Measurements from ENCODE around the gene KRT13.
A peak's percentile ranks its signal among the peaks of the same experiment; 100 is the strongest.

KRT13 gene

DNA sequence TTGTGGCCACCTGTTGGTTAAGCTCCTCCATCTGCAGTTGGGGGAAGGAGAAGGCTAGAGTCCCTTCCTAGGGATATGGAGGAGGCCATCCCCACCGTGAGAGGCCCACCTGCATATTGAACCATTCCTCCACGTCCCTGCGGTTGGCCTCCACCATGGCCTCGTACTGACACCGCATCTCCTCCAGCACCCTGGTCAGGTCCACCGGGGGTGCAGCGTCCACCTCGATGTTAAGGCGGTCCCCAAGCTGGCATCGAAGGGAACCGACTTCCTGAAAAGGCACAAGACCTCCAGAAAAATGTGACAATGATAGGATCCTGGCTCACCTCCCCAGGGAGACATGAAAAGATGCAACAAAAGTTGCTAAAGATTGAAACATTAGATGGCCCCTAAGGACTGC is 41.2 kb downstream of the KRT13 start:
- no peak for DNase-seq
- no peaks in the 10 kb centered on the region for H3K36me3 ChIP-seq
- TF ChIP-seq CTCF (IDR thresholded peaks at IDR 0.05; ENCODE audit: low read depth, low read length): no peak
- H3K27ac ChIP-seq: no peak overlapping the region
- H3K27me3 ChIP-seq (ENCODE audit: insufficient read depth, low read depth, severe bottlenecking): peaks cover 100% of the 10 kb centered on the region
- no peak overlapping the region for H3K4me3 ChIP-seq (ENCODE audit: low read depth, low read length)
- H3K9me3 ChIP-seq (ENCODE audit: severe bottlenecking): peaks cover 17% of the 10 kb centered on the region

DNA sequence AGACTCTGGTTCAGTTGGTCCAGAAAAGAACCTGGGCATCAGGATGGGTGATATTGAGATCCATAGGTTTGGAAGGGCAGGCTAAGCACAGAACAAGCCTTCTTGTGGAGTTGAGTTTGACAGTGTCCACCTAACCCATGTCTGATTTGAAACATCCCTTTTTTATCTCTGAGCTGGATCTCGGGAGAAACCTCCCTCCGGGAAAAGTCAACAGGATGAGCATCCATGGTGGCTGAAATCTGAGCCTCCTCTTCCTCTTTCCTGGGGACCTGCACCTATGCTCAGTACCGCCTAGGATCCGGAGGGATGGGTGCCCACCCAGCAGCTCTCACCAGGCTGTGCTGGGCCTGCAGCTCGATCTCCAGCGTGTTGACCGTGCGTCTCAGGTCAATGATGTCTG is 41.7 kb downstream of the KRT13 start:
- Histone ChIP-seq H3K27ac (no peak overlapping the region), H3K9me3 (ENCODE audit: severe bottlenecking) (peaks cover 13% of the 10 kb centered on the region), H3K27me3 (ENCODE audit: insufficient read depth, low read depth, severe bottlenecking) (peaks cover 100% of the 10 kb centered on the region), H3K4me3 (ENCODE audit: low read depth, low read length) (no peak overlapping the region), H3K36me3 (no peaks in the 10 kb centered on the region)
- no peak for DNase-seq
- no peak for TF ChIP-seq CTCF (IDR thresholded peaks at IDR 0.05; ENCODE audit: low read depth, low read length)

GRCh38 chr17:41462705-41463104 is 42.7 kb downstream of the KRT13 start:
- Histone ChIP-seq H3K4me3 (ENCODE audit: low read depth, low read length) (no peak overlapping the region), H3K9me3 (ENCODE audit: severe bottlenecking) (peaks cover 7% of the 10 kb centered on the region), H3K36me3 (no peaks in the 10 kb centered on the region), H3K27me3 (ENCODE audit: insufficient read depth, low read depth, severe bottlenecking) (peaks cover 100% of the 10 kb centered on the region), H3K27ac (no peak overlapping the region)
- TF ChIP-seq CTCF (IDR thresholded peaks at IDR 0.05; ENCODE audit: low read depth, low read length): no peak
- no peak for DNase-seq

GRCh38 chr17:41457676-41458075 is 47.7 kb downstream of the KRT13 start:
- no peak for TF ChIP-seq CTCF (IDR thresholded peaks at IDR 0.05; ENCODE audit: low read depth, low read length)
- H3K9me3 ChIP-seq (ENCODE audit: severe bottlenecking): no peaks in the 10 kb centered on the region
- no peak overlapping the region for H3K4me3 ChIP-seq (ENCODE audit: low read depth, low read length)
- H3K36me3 ChIP-seq: no peaks in the 10 kb centered on the region
- peaks cover 98% of the 10 kb centered on the region for H3K27me3 ChIP-seq (ENCODE audit: insufficient read depth, low read depth, severe bottlenecking)
- DNase-seq: no peak
- H3K27ac ChIP-seq: no peak overlapping the region

- no peaks in the 10 kb centered on the region for H3K36me3 ChIP-seq
- DNase-seq: no peak
- TF ChIP-seq CTCF (IDR thresholded peaks at IDR 0.05; ENCODE audit: low read depth, low read length): 0 out of 2 replicates have a peak, but pooled peaks have one; percentile 17
- no peak overlapping the region for H3K4me3 ChIP-seq (ENCODE audit: low read depth, low read length)
- no peak overlapping the region for H3K27ac ChIP-seq
- peaks cover 98% of the 10 kb centered on the region for H3K27me3 ChIP-seq (ENCODE audit: insufficient read depth, low read depth, severe bottlenecking)
- peaks cover 10% of the 10 kb centered on the region for H3K9me3 ChIP-seq (ENCODE audit: severe bottlenecking)
Measured at GRCh38 chr17:41456204-41456603, 49.2 kb downstream of the KRT13 start.

DNA sequence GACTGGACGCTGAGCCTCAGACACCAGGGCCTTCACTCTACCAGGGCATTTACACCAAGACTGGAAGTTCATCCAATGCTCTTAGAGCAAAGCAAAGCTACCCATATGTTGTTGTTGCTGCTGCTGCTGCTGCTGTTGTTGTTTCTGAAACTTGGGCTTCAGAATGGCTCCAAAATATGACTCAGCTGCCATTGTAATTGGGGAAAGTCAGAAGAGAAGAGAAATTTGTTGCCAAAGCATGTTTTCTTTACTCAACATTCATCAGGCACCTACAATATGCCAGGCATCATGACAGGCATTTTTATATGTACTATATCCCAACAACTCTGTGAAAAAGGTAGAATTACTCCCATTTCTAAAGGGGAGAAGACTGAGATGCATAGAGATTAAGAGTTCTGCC is 50.2 kb downstream of the KRT13 start:
- no peak overlapping the region for H3K4me3 ChIP-seq (ENCODE audit: low read depth, low read length)
- peaks cover 98% of the 10 kb centered on the region for H3K27me3 ChIP-seq (ENCODE audit: insufficient read depth, low read depth, severe bottlenecking)
- no peak for TF ChIP-seq CTCF (IDR thresholded peaks at IDR 0.05; ENCODE audit: low read depth, low read length)
- DNase-seq: no peak
- no peak overlapping the region for H3K27ac ChIP-seq
- H3K36me3 ChIP-seq: no peaks in the 10 kb centered on the region
- H3K9me3 ChIP-seq (ENCODE audit: severe bottlenecking): peaks cover 17% of the 10 kb centered on the region
